ENCODE results near the gene ATP11B.

DNA sequence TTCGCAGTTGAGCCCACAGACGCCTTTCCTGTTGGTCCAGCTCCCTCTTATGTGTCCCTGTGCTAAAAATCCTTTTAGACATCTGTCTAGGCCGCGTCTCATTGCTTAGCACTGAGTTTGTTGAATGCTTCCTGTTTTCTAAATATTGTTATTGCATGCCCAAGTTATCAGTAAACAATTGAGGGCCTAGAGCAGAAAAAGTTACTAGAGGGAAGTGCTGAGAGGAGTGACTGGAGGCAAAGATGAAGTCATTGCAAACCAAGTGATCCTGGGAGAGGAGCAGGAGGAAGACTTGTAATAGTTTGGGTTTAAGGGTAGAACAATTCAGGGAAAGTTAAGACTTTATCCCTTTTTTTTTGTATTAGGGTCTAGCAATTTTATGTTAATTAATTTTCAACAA is 98.9 kb downstream of the ATP11B start:
- TF ChIP-seq CTCF (IDR thresholded peaks at IDR 0.05), result no peak
- TF ChIP-seq POLR2AphosphoS5 (IDR thresholded peaks at IDR 0.05), result no peak
- no peak for TF ChIP-seq POLR2A (IDR thresholded peaks at IDR 0.05; ENCODE audit: low read depth)

All from esophagus muscularis mucosa (tissue), 3 donors.